HG02943 (cell line): ENCODE measurements around the gene PARD3B.

ENCODE experiments used
- ATAC-seq: cut with Tn5 transposase; IDR thresholded peaks from one replicate; pipeline ENCODE4 v1.9.1; 2021; ENCODE audit warnings: mild to moderate bottlenecking, low read depth, moderate library complexity; ENCODE audit not compliant: unreplicated experiment

PARD3B gene

DNA sequence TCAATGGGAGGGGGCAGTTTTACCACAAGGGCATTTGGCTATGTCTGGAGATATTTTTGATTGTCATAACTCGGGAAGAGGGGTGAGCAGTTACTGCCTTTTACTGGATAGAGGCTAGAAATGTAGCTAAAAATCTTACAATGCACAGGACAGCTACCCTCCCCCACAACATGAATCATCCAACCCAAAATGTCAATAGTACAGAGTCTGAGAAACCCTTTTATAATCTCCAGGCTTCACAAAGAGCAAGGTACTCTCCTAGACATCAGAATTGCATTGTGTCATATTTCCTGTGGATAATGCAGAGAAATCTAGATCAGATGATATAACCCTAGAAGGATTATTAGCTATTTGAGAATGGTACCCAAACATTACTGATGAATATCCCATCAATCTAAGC is 859.9 kb downstream of the PARD3B start:
- no peak for ATAC-seq

DNA sequence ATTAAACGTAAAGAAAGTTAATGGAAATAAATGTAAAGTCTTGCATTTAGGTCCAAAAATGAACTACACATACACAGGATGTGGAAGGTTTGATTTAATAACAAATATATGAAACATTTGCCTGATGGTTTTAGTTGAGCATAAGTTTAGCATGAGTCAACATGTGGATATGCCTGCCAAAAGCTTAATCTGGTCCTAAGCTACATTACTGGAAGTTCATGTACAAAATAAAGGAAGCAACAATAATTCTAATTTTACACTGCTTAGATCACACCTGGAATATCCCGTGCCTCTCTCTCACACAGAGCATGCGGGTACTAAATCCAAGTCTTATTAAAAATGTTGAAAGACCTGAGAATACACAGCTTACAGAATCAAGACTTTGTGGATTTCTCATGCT is 860.5 kb downstream of the PARD3B start:
- no peak for ATAC-seq

DNA sequence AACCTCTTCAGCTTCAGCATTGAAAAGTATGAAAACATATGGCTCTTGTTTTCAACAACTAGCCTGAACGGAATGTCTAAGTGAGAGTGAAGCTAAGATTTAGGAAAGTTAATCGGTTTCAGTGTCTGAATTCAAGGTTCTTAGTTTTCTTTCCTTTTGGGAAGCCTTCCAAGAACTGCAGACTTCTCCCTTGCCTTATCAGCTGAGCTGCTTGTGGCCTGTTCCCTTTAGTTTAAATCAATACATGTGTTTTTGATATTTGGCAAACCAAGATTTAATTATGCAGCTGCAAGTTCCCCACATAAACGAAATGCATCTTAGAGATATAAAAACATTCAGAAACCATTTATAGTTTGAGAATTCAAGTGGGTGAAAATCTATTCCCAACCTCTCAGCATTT is 862.7 kb downstream of the PARD3B start:
- ATAC-seq, result no peak

DNA sequence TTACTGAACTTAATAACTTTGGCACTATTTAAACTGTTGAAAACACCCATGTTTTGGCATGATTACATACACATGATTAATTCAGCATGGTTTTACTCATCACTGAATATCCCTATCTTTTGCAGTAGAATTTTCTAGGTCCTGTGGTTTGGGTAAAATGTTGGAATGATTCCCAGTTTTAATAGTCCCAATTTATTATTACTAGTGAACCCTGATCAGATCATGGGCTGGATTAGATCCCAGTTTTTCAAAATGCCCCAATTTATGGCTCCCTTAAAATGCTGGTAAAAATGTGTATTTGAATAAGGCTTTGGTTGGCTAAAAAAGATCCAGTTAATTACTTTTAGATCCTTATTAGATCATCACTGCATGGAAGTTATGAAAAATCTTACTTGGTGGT is 863.4 kb downstream of the PARD3B start:
- ATAC-seq, result no peak

DNA sequence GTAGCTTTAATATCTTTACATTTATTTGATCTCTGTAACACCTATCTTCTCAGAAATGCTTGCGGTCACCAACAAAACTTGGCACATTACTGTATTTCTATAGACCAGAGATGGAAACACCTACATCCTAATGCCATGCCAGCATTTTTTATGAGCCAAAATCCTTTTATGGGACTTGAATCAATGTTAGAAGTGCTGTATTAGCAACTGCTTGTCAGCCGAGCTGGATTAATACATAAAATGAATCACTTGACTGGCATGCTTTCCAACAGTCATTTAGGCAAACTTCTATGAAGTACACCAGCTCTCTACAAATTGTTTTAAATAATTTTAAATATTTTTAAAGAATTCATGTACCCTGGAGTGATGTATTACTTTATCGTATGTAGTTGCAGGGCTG is 864.1 kb downstream of the PARD3B start:
- ATAC-seq, result no peak

DNA sequence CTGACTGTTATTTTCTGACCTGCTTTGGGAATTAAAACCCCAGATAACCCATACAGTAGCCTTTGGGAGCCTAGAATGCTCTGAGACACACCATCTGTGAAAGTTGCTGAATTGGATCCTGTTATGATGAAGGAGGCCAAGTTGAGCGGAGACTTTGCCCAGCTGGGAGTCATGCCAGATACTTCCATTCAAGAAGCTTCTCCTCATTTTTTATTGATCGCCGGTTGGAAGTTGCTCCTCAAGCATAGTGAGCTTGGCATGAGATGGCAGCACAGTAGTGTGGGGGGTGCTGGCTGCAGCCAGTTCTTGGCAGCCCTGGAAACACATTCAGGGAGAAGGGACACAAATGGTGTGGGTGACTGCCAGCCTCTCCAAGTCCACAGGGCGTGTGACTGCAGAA is 866.3 kb downstream of the PARD3B start:
- ATAC-seq, result no peak

DNA sequence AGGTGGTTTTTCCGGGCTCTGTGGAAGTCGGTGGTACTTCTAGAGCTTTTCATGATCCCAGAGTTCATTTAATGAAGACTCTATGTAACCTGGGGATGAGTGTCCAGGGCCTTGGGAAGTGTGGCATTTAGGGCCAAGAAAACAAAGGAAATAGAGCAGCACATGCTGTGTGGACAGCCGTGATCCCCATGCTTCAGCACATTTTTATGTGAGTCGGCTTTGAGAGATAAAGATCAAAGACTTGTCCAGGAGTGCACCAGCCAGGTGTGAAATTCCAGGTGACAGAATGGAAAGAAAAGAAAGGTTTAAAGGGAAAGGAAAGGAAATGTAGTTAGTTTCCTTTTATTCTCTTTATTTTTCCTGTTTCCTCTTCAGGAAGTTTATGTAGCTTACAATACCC is 879.1 kb downstream of the PARD3B start:
- no peak for ATAC-seq

DNA sequence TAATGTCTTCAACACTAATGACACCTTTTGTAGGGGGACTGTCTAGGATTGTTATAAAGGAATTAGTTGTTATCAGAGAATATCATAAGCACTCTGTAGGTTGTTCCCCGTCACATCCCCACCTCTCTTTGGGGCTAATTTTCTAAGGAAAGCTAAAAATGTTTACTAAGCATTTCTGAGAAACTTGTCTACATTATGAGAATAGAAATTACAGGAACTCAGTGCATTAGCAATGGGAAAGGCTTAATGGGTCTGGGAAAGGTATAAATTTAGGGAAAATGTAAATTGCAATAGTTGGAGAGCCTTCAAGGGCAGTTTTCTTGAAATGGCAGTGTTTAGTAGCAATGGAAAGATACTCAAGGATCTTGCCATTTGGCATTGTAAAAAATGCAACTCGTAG is 879.8 kb downstream of the PARD3B start:
- ATAC-seq, result no peak

DNA sequence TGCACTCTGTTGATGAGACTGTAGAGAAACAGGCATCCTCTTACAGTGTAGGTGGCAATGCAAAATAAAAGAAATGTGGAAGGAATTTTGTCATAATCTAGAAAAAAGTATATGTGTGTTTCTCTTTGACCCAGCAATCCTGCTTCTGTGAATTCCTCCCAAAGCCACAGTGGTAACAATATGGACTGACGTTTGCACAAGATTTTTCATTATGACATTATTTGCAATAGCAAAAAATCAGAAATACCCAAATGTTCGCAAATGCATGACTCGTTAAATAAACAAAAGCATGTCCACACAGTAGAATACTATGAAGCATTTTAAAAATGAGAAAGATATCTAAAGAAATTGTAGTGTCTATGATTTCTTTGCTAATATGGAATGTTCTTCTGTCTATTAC is 881.8 kb downstream of the PARD3B start:
- no peak for ATAC-seq

DNA sequence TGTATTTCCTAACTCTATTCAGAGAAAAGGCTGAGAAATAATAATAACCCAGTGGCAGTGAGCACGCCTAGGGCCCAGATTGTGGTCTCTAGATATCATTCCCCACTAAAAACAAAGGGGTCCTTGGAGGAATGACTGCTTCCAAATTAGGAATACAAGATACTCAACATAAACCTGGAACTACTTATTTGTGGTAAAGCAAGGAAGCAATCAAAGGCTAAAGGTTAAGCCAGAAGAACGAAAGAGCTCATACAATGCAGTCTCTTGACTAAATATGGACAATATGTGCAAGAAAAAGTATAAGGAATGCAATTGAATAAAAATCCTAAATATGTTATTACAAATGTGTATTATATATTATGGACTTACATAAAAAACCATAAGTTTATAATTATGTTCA is 883.5 kb downstream of the PARD3B start:
- no peak for ATAC-seq

DNA sequence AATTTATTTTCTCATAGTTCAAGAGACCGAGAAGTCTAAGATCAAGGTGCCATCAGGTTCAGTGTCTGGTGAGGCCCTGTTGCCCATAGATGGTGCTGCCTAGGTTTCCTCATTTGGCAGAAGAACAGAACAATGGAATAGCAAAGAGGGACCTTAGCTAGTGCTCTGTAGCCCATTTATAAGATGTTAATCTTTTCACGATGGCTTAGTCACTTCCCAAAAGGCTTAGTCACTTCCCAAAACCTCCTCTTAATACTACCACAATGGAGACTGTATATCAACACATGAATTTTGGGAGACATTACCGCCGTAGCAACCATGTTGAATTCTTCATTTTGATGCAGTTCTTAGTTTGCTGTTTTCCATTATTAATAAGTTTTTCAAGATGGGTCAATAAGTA is 890.7 kb downstream of the PARD3B start:
- no peak for ATAC-seq

DNA sequence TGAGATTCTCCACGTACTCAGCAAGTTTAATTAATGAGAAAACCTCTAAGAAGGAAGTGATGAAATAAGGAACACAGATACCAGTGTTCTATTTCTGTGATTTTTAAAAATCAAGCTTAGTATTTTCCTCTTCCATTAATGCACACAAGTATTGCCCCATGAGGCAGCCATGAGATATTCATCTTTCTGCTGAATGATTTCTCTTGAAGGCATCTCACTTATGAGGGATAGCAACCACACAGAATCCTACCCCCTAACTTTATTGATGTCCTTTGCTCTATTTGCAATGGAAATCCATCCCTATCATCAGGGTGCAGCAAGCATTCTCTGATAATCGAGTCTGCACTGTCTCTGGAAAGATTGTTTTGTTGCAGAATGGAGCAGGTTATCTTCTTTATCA is 893.0 kb downstream of the PARD3B start:
- ATAC-seq, result no peak

DNA sequence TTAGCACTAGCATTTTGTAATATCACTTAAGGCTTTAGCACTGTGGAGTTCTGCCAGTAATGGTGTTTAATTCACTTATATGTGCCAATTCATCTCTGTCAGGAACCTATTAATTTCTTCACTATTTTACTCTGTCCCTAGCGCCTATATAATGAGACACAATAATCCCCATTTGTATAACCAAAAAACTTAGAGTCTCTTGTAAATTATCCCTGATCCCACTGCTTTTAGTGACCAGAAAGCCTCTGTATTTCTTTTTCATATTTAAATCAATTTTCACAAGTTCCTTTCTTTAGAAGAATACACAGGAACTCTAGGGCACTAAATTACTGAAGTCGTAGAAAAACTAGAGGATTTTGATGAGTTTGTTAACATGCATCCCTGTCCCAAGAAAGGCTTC is 894.3 kb downstream of the PARD3B start:
- no peak for ATAC-seq

DNA sequence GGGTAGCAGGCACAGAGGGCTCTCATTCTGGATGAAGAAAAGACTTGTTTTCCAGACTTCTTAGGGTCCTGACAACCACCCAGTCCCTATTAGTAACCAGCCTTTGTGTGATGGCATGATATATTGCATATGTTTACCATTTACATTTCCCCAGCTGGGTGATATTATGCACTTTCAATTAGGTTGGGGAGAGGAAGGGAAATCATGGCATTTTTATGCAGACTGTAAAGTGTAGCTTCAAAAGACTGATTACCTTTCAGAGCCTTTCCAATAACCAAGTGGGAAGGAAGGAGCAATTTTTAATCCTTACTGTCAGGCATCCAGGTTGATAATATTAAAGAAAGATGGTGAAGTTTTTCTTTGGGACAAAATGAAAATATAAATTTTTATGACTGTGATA is 896.2 kb downstream of the PARD3B start:
- ATAC-seq, result no peak

DNA sequence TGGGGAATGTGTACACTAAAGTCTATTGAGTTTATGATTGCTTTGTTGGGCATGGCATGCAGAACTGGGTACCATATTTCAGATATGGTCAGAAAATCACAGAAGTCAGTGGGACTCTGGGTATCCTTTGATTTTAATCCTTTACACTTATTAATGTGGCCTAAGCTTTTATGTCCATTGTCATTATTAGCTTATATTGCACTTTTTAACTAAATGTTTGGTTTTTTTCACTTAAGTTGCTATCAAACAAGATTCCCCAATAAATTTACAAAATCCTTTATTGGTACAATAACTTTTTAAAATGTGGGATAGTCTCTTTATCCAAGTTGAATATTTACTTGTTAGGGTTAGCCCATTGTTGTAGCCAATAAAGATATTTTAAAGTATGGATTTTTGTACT is 902.9 kb downstream of the PARD3B start:
- ATAC-seq, result no peak

DNA sequence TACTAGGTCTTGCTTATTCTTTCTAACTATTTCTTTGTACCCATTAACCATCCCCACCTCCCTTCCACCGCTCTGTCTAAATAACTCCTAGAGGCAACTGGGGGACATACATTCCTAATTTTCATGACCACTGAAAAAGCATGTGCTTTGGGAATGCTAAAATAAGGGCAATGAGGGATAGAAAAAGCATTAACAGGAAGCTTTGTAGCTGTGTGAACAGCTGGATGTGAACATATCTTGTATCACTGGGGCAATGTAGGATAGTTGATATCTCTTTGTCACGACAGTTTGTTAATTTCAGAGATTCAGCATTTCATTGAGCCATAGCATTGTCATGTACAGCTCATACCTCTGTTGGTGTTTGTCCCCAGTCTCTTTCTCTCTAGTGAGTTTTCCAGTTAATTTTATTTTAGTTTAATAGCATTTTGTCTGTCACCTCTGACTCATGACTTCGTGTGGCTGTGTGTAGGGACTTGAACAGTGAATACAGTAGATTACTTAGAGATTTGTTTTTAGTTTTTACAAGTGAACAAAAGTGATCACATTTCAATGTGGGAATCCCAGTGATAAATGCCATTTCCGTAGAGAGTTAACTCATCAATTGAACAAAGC is 906.7 kb downstream of the PARD3B start:
- ATAC-seq, result no peak

DNA sequence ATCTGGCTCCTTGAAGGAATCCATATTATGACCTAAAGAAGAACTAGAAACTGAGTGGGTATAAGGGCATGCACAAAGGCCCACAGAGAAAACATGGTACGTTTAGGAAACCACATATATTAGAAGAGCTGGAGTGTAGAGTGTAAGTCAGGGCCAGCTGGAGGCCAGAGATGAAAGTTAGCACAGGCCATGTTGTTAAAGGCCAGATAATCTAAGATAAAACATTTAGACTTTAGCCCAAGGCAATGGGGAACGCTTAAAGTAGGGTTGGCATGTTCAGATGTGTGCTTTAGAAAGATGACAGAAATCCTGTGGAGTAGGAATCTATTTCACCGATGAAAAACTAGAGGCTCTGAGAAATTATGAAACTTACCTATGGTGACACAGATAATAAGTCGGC is 907.9 kb downstream of the PARD3B start:
- no peak for ATAC-seq

DNA sequence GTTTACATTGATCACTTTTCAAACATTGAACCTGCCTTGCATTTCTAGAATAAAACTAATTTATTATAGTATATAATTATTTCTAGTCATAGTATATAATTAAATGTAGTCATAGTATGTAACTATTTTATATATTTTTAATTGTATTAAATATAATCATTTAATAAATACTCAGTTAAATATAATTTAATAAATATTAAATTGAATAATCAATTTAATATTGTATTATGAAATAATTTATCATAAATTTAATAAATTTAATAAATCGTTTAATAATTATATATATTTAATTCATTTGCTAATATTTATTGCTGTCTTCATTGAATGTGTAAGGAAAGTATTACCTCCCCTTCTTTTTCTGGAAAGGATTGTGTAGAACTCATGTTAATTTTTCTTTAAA is 911.4 kb downstream of the PARD3B start:
- ATAC-seq, result no peak

DNA sequence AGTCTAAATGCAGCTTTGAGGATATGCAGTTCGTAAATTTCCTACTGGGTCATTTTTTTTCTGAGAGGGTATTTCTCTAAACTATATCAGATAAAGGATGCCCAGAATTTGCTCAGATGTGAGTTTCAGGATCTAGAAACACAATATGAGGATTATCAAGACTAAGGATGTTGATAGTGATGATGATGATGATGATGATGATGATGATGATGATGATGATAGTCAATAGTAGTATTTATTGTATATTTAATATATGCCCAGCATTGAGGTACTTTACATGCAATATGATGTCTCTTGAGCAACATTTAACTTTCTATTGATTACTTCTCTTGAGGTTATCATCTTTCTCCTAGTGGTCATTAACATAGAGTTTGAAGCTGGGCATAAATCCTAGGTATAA is 914.9 kb downstream of the PARD3B start:
- ATAC-seq, result no peak

DNA sequence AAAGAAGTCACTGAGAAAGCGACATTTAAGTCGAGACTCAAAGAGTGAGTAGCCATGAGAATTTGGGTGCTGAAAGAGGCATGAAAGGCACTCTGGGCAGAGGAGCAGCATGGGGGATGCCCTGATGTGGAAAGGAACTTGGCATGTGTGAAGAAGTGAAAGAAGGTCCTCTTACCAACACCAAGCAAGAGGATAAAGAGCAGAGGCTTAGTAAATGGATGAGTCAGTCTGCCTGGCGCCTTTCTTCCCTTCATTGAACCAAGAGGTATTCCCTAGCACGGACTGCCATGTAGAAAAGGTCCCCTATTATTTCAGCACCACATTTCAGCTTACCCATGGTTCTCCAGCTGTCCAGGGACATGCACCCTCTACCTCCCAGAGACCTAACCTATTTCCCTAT is 915.9 kb downstream of the PARD3B start:
- ATAC-seq, result no peak

DNA sequence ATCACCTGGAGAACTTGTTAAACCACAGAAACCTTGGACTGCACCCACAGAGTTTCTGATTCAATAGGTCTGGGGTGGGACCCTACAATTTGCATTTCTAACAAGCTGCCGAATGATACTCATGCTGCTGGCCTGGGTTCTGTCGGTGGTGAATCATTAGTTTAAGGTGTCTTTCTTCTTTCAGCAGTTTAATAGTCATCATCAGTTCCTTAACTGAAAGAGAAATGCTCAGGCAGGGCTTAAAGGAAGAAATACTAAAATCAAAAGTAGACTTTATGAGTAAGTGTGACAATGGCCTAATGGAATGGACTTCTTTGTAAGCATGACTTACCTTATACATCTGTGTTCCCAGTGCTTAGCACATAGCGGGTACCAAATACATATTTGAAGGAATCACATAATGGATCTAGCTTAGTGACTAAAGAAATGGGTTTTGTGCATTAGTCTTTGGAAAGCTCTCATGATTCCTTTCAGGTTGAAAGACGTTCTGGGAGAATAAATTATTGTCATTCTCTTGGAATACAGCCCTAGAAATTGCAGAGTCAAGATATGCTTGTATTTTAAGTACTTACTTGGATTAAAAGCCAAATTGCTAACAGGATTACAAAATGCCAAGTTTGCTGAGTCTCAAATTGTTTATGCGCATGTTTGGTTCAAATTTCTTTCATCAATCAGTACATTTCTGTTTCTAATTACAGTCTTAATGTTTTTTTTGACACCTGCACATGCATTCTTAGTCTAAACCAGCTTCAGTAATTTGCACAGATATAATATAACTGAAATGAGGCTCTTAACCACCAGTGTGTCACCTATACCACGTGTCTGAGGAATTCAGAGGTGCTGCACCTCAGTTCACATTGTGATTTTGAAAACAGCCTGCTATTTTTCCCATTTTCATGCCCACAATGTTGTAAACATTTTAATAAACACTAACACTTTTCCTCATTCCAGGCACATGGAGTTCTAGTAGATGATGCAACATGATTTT is 916.7 kb downstream of the PARD3B start:
- no peak for ATAC-seq

DNA sequence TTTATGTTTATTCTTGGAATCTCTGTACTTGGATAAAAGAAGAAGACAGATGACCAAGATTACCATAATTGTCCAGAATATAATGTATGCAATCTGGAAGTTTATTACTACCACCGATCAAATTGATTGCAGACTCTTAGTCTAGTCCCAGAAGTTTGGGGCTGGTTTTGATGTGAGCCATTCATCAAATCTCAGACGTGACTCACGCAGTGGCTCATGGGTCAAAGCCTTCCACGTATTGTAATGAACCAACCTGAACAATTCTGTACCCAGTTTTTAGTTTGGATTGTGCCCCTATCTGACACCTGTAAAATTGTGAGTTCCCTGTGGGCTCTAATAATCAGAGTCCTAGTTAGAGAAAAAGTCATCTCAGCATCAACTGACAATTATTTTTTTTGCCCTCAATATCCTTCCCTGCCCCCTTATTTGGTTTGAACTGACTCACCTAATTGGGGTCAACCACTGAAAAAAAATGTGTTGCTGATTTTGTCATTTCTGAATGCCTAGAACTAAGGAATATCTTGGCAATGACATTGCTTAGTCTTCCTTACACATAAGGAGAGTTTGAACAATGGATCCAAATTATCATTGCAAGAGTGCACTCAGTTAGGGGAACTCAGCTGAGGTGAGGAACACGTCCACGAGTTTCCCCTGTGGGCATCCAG is 917.5 kb downstream of the PARD3B start:
- ATAC-seq, result no peak
